ENCODE measurements around the gene ATP6V0A1.
"Not testable (repeated sequence)": the region's sequence is repeated elsewhere in the genome, so short reads cannot be mapped to it uniquely, and the experiment has no call there.

The ATP6V0A1 gene

GRCh38 chr17:42477824-42478223 lies 19.1 kb downstream of the ATP6V0A1 start:
- DNase-seq: not testable (repeated sequence)

GRCh38 chr17:42484304-42484703 lies 25.6 kb downstream of the ATP6V0A1 start:
- peak; percentile 59 for DNase-seq

- no peak for DNase-seq
Measured at GRCh38 chr17:42485680-42486079, 27.0 kb downstream of the ATP6V0A1 start.

GRCh38 chr17:42488032-42488431 lies 29.4 kb downstream of the ATP6V0A1 start:
- no peak for DNase-seq

- no peak for DNase-seq
Measured at GRCh38 chr17:42493319-42493718, 34.6 kb downstream of the ATP6V0A1 start.

- no peak for DNase-seq
Measured at GRCh38 chr17:42494673-42495072, 36.0 kb downstream of the ATP6V0A1 start.

- no peak for DNase-seq
Measured at GRCh38 chr17:42498828-42499227, 40.1 kb downstream of the ATP6V0A1 start.

GRCh38 chr17:42502091-42502490 lies 43.4 kb downstream of the ATP6V0A1 start:
- DNase-seq: no peak

GRCh38 chr17:42502926-42503325 lies 44.2 kb downstream of the ATP6V0A1 start:
- no peak for DNase-seq

- no peak for DNase-seq
Measured at GRCh38 chr17:42507671-42508070, 49.0 kb downstream of the ATP6V0A1 start.

- no peak for DNase-seq
Measured at GRCh38 chr17:42508426-42509165, 49.9 kb downstream of the ATP6V0A1 start.

GRCh38 chr17:42509409-42509808 lies 50.7 kb downstream of the ATP6V0A1 start:
- DNase-seq: no peak

GRCh38 chr17:42509841-42510240 lies 51.2 kb downstream of the ATP6V0A1 start:
- DNase-seq: no peak

GRCh38 chr17:42512246-42512645 lies 53.6 kb downstream of the ATP6V0A1 start:
- no peak for DNase-seq

- DNase-seq: no peak
Measured at GRCh38 chr17:42512733-42513251, 54.1 kb downstream of the ATP6V0A1 start.

GRCh38 chr17:42513686-42514085 lies 55.0 kb downstream of the ATP6V0A1 start:
- no peak for DNase-seq

GRCh38 chr17:42514279-42514678 lies 55.6 kb downstream of the ATP6V0A1 start:
- DNase-seq: no peak

GRCh38 chr17:42514867-42515266 lies 56.2 kb downstream of the ATP6V0A1 start:
- no peak for DNase-seq

- peak; percentile 76 for DNase-seq
Measured at GRCh38 chr17:42517516-42517915, 58.8 kb downstream of the ATP6V0A1 start.

GRCh38 chr17:42518046-42518754 lies 59.5 kb downstream of the ATP6V0A1 start:
- no peak for DNase-seq

GRCh38 chr17:42518755-42519545 lies 60.3 kb downstream of the ATP6V0A1 start:
- no peak for DNase-seq

- no peak for DNase-seq
Measured at GRCh38 chr17:42519546-42520491, 61.1 kb downstream of the ATP6V0A1 start.
